Tibial nerve (tissue), 4 donors: ENCODE results near the gene XPNPEP2. TPM values are rescaled to one million over a fixed set of nuclear protein-coding genes. Genes with fewer than 3 reads are reported as not detected.

ENCODE experiments used
- DNase-seq, 2 donors: peaks; one replicate each; pipeline ENCODE4 v3.0.0-alpha.2; 2019; ENCODE audit warnings: low spot score in 2 of 2
- H3K27ac ChIP-seq, 4 donors: fragments of 200-600 bp; sonication (generic) in 3 of 4; one replicate each; pipeline ENCODE4 v1.5.1; 2017 to 2019; ENCODE audit warnings: mild to moderate bottlenecking in 1 of 4
- H3K27me3 ChIP-seq, 2 donors: fragments of 200-600 bp; sonication (generic) in 1 of 2; one replicate each; pipeline versions ENCODE4 v1.5.1 to v1.6.0; 2017 to 2019
- H3K36me3 ChIP-seq, 3 donors: fragments of 200-600 bp; sonication (generic); one replicate each; pipeline ENCODE4 v1.5.1; 2018 to 2019
- H3K4me1 ChIP-seq, 4 donors: fragments of 200-600 bp; sonication (generic) in 3 of 4; one replicate each; pipeline ENCODE4 v1.5.1; 2017 to 2019
- H3K4me3 ChIP-seq, 4 donors: fragments of 200-600 bp; sonication (generic) in 3 of 4; one replicate each; pipeline ENCODE4 v1.5.1; 2017 to 2019; ENCODE audit warnings: mild to moderate bottlenecking in 1 of 4, moderate library complexity in 1 of 4
- H3K9me3 ChIP-seq, 4 donors: fragments of 200-600 bp; sonication (generic) in 3 of 4; one replicate each; pipeline ENCODE4 v1.5.1; 2017 to 2019
- CTCF ChIP-seq, 5 experiments: fragments of 200-600 bp in 3 of 5; fragments of 450-650 bp in 2 of 5; sonication (generic) in 3 of 5; IDR thresholded peaks; one replicate each; pipeline ENCODE4 v1.5.1; 2016 to 2019; ENCODE audit warnings: antibody characterized with exemption in 5 of 5, mild to moderate bottlenecking in 3 of 5, moderate library complexity in 2 of 5
- EP300 ChIP-seq, 2 donors: sonication (generic); formaldehyde crosslinking; IDR thresholded peaks; one replicate each; pipeline ENCODE4 v1.6.1; 2017; ENCODE audit warnings: antibody characterized with exemption in 2 of 2, mild to moderate bottlenecking in 1 of 2
- POLR2A ChIP-seq, 2 donors: fragments of 450-650 bp; IDR thresholded peaks; one replicate each; pipeline ENCODE4 v1.6.1; 2017; ENCODE audit warnings: antibody characterized with exemption in 2 of 2, mild to moderate bottlenecking in 2 of 2, moderate library complexity in 2 of 2
- WGBS, 2 donors: methylation state at CpG; one replicate each; pipeline ENCODE4 v1.1.5; 2018; 5-methylcytosine and 5-hydroxymethylcytosine counted together
- total RNA-seq, 4 donors: library from RNA; depleted of rRNA; stranded (reverse); fragments of >200 nt; gene quantifications; one replicate each; pipeline ENCODE4 v1.1.0, GENCODE V29; 2016

XPNPEP2 gene
- total RNA-seq, 4 donors from 2014 or later, result 0.87 to 10.0 (median 5.2) TPM

DNA sequence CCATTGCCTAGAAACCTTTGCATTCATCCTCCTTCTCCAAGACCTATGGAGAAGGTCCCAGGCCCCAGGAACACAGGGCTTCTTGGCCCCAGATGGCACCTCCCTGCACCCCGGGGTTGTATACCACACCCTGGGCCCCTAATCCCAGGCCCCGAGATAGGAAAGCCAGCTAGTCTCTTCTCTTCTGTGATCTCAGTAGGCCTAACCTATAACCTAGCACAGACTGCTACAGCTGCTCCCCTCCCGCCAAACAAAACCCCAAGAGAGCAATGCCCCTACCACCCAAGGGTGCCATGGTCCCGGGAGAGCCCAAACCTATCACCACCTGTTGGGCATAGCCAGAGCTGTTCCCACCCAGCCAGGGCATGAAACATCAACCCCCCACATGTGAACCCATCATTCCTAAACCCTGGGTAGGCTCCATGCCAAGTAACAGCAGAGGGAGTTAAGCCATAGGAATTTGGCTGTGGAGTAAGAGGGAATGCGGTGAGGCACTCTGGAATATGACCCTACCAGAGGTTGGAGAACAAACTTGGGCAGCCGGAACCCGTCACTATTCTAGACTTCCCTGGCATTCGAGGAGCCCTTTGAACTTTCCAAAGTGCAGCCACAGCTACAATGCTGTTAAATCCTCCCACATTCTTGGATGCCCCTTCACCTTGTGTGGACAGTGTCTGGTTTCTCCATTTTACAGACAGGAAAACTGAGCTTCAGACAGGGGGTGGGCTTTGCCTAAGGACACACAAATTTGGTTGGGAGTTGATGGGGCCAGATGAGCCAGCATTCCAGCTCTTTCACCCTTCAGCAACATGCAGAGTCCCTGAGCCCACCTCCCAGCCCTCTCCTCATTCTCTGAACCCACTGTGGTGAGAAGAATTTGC, 30.0 kb downstream of the XPNPEP2 start:
- TF ChIP-seq CTCF (IDR thresholded peaks at IDR 0.05), result no peak
- TF ChIP-seq EP300 (IDR thresholded peaks at IDR 0.05), result no peak
- TF ChIP-seq POLR2A (IDR thresholded peaks at IDR 0.05), result no peak
- no peak for DNase-seq
- no peak overlapping the region for H3K4me3 ChIP-seq
- H3K27ac ChIP-seq, result peak overlapping the region in 1 of 4 donors; percentile 50
- H3K36me3 ChIP-seq, result no peaks in the 10 kb centered on the region
- WGBS, 2 donors, result 77 to 79% methylated on average over 5 to 8 of the region's 8 CpGs
- no peaks in the 10 kb centered on the region for H3K9me3 ChIP-seq
- no peaks in the 10 kb centered on the region for H3K27me3 ChIP-seq
- no peaks in the 10 kb centered on the region for H3K4me1 ChIP-seq

GRCh38 chrX:129769467-129770154, 30.8 kb downstream of the XPNPEP2 start:
- WGBS, 2 donors, result 73 to 74% methylated on average over 9 of the region's 9 CpGs
- DNase-seq, result no peak
- no peak for TF ChIP-seq CTCF (IDR thresholded peaks at IDR 0.05)

GRCh38 chrX:129771266-129771995, 32.7 kb downstream of the XPNPEP2 start:
- H3K4me1 ChIP-seq, result no peaks in the 10 kb centered on the region
- WGBS, 2 donors, result 73 to 77% methylated on average over 11 to 14 of the region's 14 CpGs
- H3K27ac ChIP-seq, result no peak overlapping the region
- H3K27me3 ChIP-seq, result no peaks in the 10 kb centered on the region
- no peak for TF ChIP-seq CTCF (IDR thresholded peaks at IDR 0.05)
- no peak for TF ChIP-seq POLR2A (IDR thresholded peaks at IDR 0.05)
- TF ChIP-seq EP300 (IDR thresholded peaks at IDR 0.05), result no peak
- no peaks in the 10 kb centered on the region for H3K36me3 ChIP-seq
- H3K4me3 ChIP-seq, result no peak overlapping the region
- no peaks in the 10 kb centered on the region for H3K9me3 ChIP-seq
- no peak for DNase-seq

More at GRCh38 chrX:129769467-129770154, 30.8 kb downstream of the XPNPEP2 start:
- Histone ChIP-seq H3K4me3 (no peak overlapping the region), H3K27ac (no peak overlapping the region), H3K9me3 (no peaks in the 10 kb centered on the region), H3K27me3 (no peaks in the 10 kb centered on the region), H3K36me3 (no peaks in the 10 kb centered on the region), H3K4me1 (no peaks in the 10 kb centered on the region)

DNA sequence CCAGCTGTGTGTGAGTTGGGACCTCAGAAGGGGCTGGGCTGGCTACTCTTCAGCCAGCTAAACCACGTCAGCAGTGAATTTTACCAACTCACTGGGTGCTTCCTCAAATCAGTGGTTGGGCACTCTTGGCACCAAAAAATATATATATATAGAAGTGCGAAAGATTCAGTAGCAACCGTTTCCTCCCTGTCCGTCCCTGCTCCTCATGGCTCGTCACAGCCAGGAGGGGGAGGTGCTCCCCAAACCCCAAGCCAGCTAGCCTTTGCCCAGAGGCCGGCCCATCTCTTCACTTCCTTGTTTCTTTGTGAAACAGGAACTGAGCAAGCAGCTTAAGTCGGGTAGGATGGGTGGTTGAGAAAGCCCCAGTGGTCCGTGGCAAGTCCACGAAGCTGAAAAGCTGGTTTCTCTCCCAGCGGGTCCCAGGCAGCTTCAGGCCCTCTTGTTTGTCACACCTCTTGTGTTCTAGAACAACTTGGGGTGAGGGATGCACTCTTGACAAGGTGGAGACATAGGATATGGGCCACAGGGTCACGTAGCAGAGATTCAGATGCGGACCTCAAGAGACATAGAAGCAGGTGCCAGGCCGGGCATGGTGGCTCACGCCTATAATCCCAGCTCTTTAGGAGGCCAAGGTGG, 34.1 kb downstream of the XPNPEP2 start:
- H3K27me3 ChIP-seq, result no peaks in the 10 kb centered on the region
- peak in 1 of 2 donors; percentile 13 for DNase-seq
- H3K4me1 ChIP-seq, result no peaks in the 10 kb centered on the region
- H3K36me3 ChIP-seq, result no peaks in the 10 kb centered on the region
- TF ChIP-seq EP300 (IDR thresholded peaks at IDR 0.05) (peak in 1 of 2 donors; percentile 13), CTCF (IDR thresholded peaks at IDR 0.05) (no peak)
- WGBS, 2 donors, result 64 to 65% methylated on average over 11 to 14 of the region's 14 CpGs
- no peak overlapping the region for H3K4me3 ChIP-seq
- peak overlapping the region in 1 of 4 donors; percentile 50 for H3K27ac ChIP-seq
- no peaks in the 10 kb centered on the region for H3K9me3 ChIP-seq
